ENCODE data around the gene EOLA1. TPM values are rescaled to one million over a fixed set of nuclear protein-coding genes. Genes with fewer than 3 reads are reported as not detected.

Gene EOLA1
- total RNA-seq, 1 donor from 2014 or later: 19.0 TPM

Other genes with a start within 250 kb of the EOLA1 start
- 28.3 TPM for gene IDS, start 35.7 kb upstream of the EOLA1 start, total RNA-seq
- not detected for gene HSFX3, start 8.9 kb downstream of the EOLA1 start, total RNA-seq
- not detected for gene MAGEA9B, start 46.4 kb downstream of the EOLA1 start, total RNA-seq
- not detected for gene HSFX2, start 54.3 kb downstream of the EOLA1 start, total RNA-seq
- gene TMEM185A, start 90.8 kb downstream of the EOLA1 start, total RNA-seq: 30.5 TPM
- 0.82 TPM for gene MAGEA11, start 171.0 kb downstream of the EOLA1 start, total RNA-seq
- gene HSFX1, start 233.1 kb downstream of the EOLA1 start, total RNA-seq: 2.9 TPM
- not detected for gene MAGEA9, start 240.9 kb downstream of the EOLA1 start, total RNA-seq